ENCODE data around the gene ZFP1.

ZFP1 gene

DNA sequence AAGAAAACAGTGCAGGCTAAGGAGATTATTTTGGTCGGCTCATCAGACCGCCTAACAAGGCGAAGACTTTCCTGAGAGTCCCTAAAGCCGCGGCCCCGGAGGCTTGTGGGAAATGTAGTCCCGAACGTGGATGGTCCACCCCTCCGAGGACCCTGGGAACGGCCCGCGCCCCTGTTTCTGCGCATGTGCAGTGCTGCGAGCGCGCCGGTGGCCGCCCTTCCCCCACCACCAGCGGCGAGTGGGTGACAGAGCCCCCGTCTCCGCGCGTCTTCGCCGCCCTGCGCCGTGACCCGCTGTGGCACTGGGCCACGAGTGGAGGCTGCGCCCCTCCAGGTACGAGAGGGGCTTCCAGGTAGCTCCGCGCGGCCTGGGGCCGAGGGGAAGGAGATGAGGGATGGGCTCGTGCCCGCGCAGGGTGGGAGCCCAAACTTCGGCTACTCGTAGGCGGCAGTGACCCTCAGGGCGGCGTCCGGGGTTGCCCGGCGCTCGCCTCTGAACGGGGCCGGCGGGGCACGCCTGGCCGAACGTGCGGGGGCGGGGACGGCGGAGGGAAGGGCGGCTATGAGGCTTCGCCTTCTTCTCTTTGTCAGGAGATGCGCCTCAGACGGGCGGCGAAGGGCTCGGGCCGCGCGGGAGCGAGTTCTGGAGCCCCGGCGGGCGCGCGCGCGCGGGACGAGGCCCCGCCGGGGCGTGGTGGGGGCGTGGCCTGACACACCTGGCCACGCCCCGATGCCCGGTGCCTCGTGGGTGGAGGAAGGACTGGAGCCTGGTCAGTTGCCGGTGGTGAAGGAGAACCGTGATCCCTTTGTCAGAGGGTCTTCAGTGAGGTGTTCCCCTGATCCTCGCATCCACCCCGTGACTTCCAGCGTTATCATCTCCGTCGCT, at the start of gene ZFP1:
Gene ZFP1, plus strand, starts transcription at position 214 of the 885 bp plus-strand sequence. CDS start 4,428 bp downstream, outside the sequence.
- DNase-seq (ENCODE audit: low read depth), result peak; percentile 80

- DNase-seq (ENCODE audit: low read depth), result no peak
Measured at GRCh38 chr16:75099075-75099667, 49.2 kb upstream of the ZFP1 start.

- DNase-seq (ENCODE audit: low read depth), result no peak
Measured at GRCh38 chr16:75099738-75100602, 48.4 kb upstream of the ZFP1 start.

DNA sequence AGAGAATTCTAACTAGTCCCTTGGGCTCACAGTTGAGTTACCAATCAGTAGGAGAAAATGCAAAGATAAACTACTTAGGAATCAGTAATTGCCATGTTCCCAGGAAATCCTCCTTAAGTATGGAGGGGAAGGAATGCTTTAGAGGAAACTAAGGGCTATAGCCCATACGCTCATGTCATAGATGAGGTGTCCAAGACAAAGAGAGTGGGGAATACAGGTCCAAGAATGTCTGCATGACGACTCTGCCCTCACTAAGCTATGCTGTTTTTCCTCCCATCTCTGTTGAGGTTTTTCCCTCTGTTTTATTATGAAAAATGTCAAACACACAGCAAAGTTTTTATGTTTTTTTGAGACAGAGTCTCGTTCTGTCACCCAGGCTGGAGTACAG, 47.7 kb upstream of the ZFP1 start:
- DNase-seq (ENCODE audit: low read depth), result no peak

DNA sequence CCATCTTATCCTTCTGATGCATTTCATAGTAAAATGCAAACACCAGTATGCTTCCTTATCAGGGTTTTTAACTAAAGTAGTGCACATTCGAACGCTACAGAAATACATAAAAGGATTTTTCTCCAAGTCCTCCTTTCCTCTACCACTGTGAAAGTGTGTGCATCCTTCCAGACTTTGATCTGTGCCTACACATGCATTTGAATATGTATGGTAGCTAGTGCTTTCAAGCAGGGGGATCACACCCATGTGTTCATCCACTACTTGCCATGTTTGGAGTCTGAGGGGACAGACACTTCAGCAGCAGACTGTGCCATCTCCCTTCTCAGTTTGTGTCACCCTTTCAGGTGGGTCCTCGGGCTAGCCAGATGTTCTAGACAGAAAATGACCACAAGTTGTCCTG, 46.7 kb upstream of the ZFP1 start:
- no peak for DNase-seq (ENCODE audit: low read depth)

- DNase-seq (ENCODE audit: low read depth), result no peak
Measured at GRCh38 chr16:75102595-75102994, 45.7 kb upstream of the ZFP1 start.

DNA sequence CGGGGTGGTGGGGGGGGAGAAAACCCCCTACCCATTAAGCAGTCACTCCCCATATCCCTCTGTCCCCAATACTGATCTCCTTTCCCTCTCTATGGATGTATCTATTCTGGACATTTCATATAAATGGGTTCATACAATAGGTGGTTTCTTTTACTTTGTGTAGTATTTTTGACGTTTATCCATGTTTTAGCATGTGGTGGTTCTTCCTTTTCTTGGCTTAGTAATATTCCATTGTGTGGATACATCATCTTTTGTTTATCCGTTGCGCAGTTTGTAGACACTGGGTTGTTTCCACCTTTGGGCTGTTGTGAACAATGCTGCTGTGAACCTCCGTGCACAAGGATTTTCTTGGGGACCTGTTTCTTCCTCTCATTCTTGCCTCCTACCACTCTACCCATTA, 44.3 kb upstream of the ZFP1 start:
- DNase-seq (ENCODE audit: low read depth), result no peak

DNA sequence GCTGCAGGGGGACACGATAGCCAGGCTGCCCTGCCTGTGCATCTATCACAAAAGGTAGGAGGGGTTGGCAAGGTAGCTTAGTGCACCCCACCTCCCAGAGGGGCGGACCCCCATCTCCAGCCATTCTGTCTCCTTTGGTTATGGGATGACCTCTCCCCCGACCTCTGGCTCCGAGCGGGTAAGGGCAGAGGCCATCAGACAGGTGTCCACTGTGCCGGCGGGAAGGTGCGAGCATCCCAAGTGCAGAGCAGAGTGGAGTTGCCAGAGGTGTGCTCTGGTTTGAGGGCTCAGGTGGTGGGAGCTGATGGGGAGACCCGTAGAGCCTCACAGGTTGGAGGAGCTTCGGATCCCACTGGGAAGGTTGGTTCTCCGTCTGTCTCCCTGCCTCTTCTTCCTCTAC, 43.5 kb upstream of the ZFP1 start:
- no peak for DNase-seq (ENCODE audit: low read depth)

DNA sequence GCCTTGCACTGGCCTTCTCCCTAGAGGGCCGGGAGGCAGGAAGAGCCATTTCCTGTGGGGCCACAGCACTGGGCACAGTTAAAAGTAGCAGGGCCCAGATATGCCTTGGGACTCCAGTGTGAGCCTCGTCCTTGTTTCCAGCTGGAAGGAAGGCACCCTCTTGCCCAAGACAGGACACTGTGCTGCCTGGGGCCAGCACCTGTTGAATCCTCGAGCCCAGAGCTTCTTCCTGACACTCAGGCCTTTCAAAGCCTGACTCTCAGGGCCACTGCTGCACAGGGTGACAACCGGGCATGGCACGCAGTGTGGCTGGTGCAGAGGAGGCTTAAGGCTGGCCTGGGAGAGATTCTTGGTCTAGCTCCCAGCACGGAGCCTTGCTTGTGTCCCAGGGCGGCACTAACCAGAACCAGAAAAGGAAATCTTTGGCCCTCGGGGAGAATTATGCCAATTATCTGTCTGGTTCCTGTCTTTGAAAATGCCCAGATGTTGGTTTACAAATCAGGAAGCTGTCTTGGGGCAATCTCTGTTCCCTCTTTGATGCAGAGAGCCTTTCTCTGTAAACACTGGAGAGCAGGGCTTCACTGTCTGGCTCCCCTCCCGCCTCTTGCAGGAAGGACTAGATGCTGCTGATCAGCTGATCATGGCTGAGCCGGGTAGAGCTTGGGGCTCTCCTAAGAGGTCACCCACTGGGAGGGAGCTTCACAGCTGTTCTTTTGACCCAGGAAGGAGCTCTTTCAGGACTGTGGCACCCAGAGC, 42.8 kb upstream of the ZFP1 start:
- no peak for DNase-seq (ENCODE audit: low read depth)

GRCh38 chr16:75106351-75107274, 41.7 kb upstream of the ZFP1 start:
- DNase-seq (ENCODE audit: low read depth), result no peak

GRCh38 chr16:75107505-75107904, 40.8 kb upstream of the ZFP1 start:
- DNase-seq (ENCODE audit: low read depth), result no peak

DNA sequence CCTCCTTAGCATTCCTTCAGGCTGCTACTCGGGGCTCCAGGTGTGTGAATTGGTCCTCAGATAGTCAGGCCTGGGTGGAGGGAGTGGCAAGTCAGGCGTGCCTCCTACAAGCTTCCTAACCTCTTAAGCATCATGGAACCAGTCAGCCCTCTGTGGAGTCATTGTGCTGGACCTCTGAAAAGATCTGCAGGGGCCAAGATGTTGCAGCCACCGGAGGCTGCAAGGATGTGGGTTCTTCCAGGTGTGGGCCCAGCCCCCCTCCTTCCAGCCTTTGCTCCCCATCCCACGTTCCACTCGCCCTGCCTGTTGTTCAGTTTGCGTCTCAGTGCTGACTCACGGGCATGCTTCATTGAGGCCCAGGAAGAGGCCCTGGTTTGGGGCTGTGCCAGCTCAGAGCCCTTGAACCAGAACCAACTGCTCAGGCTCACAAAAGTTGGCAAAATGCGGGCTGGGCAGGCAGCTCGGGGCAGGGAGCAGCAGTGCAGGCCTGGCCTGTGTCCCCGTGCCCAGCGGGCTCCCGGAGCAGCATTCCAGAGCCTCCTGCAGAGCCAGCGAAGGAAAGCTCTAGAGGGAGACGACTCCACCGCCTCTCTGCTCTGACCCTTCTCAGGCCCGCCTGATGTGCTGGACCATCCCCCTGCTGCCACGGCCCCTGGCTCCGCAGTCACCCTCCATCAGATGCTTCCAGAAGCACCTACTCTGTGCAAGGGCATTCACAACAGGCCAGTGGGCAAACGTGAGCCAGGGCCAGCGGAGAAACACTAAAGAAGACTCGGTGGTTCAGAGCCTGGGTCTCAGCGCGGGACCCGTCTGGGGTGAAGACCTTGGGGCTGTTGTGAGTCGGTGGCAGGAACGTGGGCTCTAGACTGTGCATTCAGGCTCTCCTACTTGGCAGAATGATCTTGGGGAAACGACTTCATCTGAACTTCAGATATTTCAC, 39.3 kb upstream of the ZFP1 start:
- peak; percentile 97 for DNase-seq (ENCODE audit: low read depth)

DNA sequence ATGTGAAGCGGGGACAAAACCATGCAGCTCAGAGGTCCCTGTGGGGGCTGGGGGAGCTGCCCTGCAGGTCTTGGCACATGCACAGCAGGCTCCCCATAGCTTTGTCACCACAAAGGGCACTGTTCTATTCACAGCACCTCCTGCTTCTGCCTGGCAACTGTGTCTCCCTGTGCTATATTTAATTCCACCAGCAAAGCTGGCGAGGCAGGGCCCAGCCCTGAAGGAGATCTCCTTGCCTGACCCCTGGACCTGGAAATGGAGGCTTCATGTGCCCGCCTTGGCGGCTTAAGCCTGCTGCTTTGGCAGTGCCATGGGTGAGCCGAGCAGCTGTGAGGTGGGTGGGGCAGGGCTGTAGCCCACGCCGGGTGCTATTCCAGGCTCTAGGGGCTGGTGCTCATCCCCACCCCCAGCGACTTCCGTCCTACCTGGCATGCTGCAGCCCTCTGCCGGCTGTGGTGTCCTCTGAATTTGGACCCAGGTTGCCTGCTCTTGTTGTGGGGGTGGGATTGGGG, 38.5 kb upstream of the ZFP1 start:
- DNase-seq (ENCODE audit: low read depth), result no peak

DNA sequence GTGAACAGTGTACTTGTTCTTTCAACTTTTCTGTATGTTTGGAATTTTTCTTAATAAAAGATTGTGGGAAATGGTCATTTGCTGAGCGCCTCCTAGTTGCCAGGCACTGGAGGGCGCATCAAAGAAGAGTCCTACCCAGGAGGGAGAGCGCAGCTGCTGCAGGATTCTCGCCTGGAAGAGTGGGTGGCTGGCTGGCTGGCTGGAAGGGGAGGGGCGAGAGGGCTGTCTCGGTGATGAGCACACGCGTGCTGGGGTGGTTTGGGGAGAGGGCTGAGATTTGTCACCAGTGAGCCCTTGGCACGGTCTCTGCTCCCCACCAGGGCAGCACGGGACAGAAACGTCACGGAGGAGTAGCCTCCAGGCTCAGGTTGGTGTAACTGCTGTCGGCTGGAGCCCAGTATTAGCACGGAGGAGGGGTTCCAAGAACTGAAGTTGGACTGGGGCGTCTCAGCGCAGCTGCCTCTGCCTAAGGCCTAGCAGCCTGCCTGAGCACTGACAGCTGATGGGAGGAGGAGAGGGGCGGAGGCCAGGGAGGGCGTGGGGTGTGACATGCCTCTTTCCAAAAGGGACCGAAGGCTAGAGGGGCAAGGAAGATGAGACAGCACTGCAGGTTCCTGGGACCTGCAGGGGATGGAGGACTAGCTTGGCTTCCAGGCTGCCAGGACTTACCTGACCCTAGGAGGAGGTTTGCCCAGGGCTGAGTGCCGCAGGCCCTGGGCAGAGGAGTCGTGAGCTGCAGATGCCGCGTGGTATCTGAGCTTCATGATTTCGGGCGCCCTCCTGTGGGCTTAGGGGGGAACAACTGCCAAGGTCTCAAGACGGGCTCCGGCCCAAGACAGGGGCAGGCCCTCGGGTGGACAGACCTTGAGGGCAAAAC, 37.4 kb upstream of the ZFP1 start:
- DNase-seq (ENCODE audit: low read depth), result peak; percentile 72

DNA sequence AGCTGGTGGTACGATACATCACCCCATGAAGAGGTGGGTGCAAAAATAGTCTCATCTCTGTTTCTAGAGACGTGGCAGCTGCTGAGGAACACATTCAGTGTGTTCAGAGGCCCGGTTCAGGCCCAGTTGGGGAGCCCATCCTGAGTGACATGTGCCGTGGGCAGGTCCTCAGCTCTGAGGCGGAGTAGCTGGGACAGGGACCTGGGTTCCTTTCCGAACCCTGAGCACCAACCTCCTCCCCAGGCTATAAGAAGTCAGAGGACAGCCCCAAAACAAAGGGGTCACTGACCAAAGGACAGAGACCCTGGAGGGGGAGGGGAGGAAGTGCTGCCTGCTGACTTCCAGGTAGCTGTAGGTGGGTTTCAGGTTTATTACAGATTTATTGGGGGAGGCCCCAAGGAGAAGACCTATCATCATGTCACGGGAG, 36.8 kb upstream of the ZFP1 start:
- no peak for DNase-seq (ENCODE audit: low read depth)

- DNase-seq (ENCODE audit: low read depth), result no peak
Measured at GRCh38 chr16:75111961-75112733, 36.2 kb upstream of the ZFP1 start.

- no peak for DNase-seq (ENCODE audit: low read depth)
Measured at GRCh38 chr16:75112734-75113491, 35.4 kb upstream of the ZFP1 start.

Data from HS-27A (cell line).